ENCODE measurements around the gene FBN3.

DNA sequence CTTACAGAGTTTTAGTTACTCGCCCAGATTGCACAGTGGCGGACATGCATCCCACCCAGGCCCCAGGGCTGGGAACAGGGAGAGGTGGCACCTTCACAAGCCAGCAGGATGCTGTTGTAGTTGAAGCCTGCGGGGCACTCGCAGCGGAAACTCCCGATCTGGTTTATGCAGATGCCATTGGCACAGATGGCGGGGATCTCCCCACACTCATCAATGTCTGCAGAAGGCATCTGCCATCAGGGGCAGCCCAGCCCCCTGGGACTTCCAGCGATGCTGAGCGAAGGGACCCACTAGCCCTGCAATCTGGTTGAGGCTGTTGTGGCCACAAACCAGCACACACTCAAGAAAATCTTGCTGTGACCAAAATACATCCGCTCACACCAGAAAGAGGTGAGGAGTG lies 52.2 kb downstream of the FBN3 start:
- TF ChIP-seq, protein P1, sequence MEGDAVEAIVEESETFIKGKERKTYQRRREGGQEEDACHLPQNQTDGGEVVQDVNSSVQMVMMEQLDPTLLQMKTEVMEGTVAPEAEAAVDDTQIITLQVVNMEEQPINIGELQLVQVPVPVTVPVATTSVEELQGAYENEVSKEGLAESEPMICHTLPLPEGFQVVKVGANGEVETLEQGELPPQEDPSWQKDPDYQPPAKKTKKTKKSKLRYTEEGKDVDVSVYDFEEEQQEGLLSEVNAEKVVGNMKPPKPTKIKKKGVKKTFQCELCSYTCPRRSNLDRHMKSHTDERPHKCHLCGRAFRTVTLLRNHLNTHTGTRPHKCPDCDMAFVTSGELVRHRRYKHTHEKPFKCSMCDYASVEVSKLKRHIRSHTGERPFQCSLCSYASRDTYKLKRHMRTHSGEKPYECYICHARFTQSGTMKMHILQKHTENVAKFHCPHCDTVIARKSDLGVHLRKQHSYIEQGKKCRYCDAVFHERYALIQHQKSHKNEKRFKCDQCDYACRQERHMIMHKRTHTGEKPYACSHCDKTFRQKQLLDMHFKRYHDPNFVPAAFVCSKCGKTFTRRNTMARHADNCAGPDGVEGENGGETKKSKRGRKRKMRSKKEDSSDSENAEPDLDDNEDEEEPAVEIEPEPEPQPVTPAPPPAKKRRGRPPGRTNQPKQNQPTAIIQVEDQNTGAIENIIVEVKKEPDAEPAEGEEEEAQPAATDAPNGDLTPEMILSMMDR (IDR thresholded peaks at IDR 0.05), result no peak
- TF ChIP-seq POLR2A (IDR thresholded peaks at IDR 0.05), result no peak
